Thyroid gland (tissue), 4 donors: ENCODE data around the gene SP4.

Experiments used
- POLR2A ChIP-seq, 2 donors: fragments of 450-650 bp; IDR thresholded peaks; one replicate each; pipeline ENCODE4 v1.6.1; 2017; ENCODE audit warnings: antibody characterized with exemption in 2 of 2, mild to moderate bottlenecking in 2 of 2, moderate library complexity in 1 of 2
- TF ChIP-seq, protein P1 (sequence below), 6 experiments: fragments of 200-600 bp in 3 of 6; fragments of 450-650 bp in 3 of 6; sonication (generic) in 3 of 6; IDR thresholded peaks; one replicate each; pipeline ENCODE4 v1.5.1; 2016 to 2019; ENCODE audit warnings: antibody characterized with exemption in 6 of 6, mild to moderate bottlenecking in 2 of 6, inconsistent platforms in 1 of 6, moderate library complexity in 1 of 6

DNA sequence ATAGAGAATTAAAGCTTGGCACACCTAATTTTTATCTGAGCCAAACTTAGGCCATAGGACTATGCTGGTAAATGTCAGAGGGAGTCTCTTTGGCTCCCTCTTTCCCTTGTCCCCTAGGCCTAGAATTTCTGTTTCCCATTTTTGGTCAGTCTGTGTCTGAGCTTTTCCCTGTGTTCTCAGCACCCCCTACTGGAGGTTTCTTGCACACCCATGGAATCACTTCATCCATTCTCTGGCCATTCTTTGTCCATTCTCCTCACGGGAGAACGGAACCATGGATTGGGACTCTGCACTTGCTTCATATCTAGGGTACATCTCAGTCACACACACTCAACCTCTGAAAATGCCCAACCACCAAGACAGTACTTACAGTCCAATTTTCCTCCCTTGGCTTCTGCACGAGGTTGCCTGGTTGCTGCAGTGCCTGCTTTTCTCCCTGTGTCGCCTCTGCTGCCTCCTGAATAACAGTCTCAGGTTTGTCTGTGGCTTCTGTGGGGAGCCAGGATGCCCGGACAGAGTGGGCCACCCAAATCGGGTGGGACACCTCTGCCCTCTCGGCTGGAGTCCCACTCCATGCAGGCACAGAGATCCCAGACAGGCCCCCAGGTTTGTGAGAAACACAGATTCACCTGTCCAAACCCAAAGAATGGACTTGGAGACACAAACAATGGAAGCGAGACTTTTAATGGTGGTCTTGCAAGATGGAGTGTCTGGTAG is 79.9 kb downstream of the SP4 start:
- TF ChIP-seq, protein P1, sequence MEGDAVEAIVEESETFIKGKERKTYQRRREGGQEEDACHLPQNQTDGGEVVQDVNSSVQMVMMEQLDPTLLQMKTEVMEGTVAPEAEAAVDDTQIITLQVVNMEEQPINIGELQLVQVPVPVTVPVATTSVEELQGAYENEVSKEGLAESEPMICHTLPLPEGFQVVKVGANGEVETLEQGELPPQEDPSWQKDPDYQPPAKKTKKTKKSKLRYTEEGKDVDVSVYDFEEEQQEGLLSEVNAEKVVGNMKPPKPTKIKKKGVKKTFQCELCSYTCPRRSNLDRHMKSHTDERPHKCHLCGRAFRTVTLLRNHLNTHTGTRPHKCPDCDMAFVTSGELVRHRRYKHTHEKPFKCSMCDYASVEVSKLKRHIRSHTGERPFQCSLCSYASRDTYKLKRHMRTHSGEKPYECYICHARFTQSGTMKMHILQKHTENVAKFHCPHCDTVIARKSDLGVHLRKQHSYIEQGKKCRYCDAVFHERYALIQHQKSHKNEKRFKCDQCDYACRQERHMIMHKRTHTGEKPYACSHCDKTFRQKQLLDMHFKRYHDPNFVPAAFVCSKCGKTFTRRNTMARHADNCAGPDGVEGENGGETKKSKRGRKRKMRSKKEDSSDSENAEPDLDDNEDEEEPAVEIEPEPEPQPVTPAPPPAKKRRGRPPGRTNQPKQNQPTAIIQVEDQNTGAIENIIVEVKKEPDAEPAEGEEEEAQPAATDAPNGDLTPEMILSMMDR (IDR thresholded peaks at IDR 0.05), result peak; percentile 18 to 83 (median 61)
- TF ChIP-seq POLR2A (IDR thresholded peaks at IDR 0.05), result no peak
